GM19099 (cell line): Measurements from ENCODE around the gene ATP8B1.

Experiments used
- POLR2A ChIP-seq: IDR thresholded peaks from 3 replicates; pipeline ENCODE4 v1.6.1; 2011; ENCODE audit warnings: low read depth; ENCODE audit not compliant: insufficient read length; ENCODE audit errors: extremely low read depth

The ATP8B1 gene

DNA sequence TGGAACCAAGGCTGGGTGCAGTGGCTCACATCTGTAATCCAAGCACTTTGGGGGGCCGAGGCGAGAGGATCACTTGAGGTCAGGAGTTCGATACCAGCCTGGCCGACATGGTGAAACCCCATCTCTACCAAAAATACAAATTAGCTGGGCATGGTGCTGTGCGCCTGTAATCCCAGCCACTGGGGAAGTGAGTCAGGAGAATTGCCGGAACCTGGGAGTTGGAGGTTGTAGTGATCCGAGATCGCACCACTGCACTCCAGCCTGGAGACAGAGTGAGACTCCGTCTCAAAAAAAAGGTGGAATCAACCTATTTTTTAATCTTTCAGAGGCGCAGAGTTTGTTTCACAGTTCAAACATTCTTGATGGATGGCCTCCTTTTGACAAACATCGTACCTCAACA lies 24.5 kb upstream of the ATP8B1 start:
- TF ChIP-seq POLR2A = no peak

DNA sequence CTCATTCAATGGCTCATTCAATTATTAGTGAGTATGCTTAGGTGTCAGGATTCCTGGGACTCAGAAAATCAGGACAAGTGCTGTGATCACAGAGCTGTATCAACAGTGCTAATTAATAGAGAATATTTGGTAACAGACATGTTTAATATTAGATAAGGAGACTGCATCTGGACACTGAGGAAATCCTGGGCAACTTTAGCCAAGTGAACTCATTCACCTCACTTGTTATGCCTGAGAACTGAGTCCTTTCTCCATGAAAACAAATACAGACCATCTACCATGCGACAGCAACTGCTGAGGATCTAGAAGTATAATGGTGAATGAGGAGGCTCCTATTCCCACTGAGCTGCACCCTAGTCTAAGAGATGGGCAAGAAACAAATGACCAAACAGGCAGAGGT lies 23.1 kb upstream of the ATP8B1 start:
- TF ChIP-seq POLR2A = no peak

DNA sequence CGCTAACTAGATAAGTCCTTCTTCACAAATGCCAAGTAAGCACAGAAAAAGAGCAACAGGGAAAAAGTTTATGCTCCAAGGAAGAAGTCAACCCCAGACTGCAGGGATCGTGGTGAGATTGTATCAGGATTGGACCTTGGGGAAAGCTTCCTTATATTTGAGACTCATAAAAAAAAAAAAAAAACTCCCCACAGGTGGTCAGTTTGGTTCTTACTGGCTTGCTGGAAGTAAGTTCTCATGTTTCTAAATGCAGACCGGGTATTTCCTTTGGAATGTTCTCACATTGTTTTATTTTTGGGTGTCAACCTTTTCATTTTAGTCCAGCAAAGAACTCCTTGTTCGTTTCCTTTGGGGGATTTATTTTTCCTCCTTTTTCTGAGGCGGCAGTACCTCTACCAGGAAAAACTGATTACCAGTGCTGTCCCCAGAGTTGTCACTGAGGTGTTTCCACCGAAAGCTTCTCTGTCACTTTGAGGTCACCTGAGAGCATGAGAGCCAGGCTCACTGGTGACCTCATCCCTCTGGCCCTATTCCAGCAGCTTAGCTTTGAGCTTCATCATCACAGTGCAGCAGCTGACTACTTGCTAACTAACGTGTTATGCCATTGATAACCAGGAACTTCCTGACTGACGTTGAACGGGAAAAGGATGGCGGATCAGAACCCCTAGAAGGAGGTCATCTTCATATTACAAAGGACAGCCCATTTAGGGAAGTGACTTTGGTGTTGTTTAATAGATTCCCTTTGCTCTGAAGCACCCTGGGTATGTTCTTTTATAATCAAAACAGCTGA lies 16.8 kb upstream of the ATP8B1 start:
- TF ChIP-seq POLR2A = no peak

DNA sequence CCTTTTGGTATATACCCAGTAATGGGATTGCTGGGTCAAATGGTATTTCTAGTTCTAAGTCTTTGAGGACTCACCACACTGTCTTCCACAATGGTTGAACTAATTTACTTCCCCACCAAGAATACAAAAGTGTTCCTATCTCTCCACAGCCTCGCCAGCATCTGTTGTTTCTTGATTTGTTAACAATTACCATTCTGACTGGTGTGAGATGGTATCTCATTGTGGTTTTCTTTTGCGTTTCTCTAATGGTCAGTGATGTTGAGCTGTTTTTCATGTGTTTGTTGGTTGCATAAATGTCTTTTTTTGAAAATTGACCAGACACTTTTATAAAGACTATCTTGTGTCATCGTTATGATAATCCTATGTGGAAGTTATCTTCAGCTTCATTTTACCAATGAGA lies 16.0 kb upstream of the ATP8B1 start:
- TF ChIP-seq POLR2A = no peak

DNA sequence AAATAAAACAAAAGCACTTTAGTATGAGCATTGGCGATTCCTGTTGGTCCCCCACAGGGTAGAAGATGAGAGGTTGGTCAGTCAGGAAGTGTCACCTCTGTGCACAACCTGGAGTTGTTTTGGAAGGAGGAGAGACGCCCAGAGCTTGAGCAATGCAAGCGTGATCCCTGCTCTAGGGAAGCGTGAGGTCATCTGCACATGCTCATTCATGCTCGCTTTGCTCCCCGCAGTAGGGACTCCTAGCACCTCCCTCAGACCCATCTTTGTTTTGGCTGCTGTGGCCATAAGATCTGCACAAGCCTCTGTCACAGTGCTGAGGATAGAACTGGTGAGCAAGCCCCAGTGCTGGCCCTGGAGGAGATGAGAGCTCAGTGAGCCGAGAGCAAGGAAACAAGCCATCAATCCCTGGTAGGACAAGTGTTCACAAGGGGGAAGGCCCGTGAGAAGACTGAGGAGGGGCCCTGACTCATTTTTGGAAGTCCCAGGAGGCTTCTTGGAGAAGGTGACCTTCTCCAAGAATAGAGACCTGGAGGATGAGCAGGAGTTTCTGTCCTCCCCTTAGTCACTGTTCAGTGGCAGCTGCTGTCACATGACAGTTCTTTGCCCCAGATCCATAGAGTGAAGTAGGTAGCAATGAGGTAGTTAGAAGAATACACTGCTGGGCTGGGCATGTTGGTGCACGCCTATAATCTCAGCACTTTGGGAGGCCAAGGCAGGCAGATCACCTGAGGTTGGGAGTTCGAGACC lies 13.3 kb upstream of the ATP8B1 start:
- no peak for TF ChIP-seq POLR2A

DNA sequence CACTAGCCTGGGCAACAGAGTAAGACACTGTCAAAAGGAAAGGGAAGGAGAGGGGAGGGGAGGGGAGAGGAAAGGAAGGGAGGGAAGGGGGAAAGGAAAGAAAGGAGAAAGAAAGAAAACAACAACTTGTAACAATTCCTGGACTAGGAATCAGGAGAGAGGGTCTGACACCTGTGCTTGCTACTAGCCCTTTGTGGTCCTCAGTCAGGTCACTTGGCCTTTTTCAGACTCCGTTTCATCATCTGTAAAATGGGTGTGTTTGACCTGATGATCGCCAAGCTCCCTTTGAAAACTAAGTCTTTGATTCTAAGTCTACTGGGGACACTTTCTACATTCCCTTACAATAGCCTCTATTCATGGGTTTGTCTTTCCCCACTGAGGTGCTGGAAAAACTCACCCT lies 11.4 kb upstream of the ATP8B1 start:
- TF ChIP-seq POLR2A = no peak

DNA sequence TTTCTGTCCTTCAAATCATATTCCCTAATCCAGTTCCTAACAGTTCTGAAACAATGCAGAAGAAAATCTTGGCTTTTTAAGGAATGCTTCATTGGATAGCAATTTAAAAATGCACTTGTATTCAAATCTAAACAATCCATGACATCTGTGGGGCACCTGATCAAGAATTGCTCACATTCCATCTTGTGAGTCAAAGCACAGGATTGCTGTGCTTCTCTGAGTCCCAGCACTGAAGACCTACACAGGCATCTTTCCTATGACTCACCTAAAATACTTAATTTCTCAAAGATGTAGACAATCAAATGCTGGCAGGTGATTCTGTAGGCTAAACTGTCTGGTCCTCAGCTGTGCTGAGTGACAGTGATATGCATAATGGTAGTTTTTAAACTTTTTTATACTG lies 10.1 kb upstream of the ATP8B1 start:
- TF ChIP-seq POLR2A = no peak

DNA sequence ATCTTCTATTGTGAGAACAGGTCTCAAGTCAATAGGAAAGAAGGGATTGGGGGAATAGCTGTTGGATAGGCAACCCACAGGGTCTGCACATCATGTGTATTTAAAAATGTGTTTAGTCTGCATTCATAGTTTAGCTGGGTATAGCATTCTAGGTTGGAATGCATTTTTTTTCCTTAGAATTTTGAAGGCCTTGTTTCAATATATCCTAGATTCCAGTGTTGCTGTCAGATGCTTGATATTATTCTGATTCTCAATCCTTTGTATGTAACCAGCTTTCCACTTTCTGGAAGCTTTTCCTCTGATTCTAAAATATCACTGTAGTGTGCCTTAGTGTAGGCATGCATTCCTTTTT lies 9.0 kb upstream of the ATP8B1 start:
- no peak for TF ChIP-seq POLR2A

DNA sequence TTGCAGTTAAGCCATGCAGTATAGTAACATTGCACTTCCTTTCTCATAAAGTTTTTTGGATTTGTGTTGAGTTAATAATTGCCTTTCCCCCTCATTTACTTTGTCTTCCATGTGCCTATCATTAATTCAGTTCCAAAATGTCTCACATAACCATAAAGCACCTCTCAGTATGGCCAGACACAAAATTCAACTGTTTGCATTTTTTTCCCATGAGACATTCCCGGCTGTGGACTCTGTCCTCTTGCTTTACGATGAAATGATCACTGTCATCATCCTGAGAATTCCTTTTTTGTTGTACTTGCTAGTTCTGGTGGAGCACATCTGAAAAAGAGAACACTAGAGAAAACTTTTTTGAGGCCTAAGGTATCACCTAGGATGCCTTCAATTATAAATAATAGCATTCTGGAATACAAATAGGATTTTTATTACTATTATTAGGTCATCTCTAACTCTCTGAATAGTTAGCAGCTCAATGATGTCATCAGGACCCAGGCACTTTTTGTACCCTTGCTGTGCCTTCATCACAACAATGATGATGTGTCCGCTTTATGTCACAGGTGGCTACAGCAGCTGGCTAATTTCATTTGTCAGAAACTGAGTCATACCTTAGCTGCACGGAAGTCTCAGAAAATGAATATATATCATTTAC lies 8.5 kb upstream of the ATP8B1 start:
- no peak for TF ChIP-seq POLR2A

DNA sequence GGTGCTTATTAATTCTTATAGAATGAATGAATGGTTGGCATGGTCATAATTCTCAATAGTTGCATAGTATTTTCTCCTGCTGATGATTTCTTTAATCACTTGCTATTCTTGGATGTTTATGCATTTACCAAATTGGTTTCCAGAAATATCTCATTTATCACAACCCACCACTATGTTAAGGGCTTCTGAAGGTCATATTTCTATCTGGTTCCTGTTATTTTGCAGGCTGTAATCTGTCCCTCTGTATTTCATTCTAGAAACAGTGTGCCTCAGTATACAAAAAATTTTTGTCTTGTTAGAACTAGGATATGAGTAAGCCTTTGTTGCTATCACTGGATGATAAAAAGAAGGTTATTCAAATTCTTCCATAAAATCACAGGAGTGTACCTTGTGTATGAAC lies 6.1 kb upstream of the ATP8B1 start:
- TF ChIP-seq POLR2A = no peak

DNA sequence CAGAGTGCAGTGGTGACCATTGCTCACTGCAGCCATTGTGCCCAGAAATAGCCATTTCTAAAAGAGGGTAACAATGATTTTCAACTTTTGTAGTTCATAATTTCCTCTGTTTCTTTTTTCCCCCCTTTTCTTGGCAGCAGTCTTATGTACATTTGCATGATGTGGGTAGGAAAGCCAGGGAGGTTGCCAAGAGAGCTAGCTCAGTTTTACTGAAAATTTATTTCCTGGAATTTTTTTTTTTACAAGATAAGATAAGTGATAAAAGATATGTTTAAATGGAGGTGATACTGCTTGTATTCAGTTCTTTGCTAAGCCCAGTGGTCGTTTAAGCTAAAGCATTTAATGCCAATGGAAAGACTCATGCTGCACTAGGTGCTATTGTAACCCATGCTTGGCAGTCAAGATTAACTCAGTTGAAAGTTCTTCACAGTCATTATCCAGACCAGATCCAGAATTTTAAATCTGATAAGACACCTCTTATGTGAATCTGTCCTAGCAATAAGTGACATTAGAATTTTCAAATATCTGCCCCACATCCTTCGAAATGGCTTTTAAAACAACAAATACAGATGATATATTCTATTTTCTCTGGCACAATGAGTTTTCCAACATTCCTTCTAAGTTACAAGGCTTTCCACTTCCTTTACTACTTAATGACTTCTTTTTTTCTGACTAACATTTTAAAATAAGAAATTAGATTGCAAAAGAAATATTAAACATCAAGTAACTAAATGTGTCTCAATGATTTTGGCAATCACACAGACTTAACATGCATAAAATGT lies 4.4 kb upstream of the ATP8B1 start:
- no peak for TF ChIP-seq POLR2A

DNA sequence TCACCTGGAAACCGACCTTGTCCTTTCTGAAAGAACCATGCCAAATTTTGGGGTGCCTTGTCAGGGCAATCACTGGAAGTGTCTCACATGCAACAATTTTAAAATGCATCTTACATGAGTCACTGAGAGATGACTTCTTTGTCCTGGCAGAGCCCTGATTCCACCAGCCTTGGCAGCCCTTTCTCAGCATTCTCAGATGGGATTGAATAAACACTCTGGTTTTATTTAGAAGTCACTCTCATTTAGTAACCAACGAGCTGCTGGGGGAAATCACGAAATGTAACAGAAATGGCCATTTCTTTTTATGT lies 3.8 kb upstream of the ATP8B1 start:
- TF ChIP-seq POLR2A = no peak

DNA sequence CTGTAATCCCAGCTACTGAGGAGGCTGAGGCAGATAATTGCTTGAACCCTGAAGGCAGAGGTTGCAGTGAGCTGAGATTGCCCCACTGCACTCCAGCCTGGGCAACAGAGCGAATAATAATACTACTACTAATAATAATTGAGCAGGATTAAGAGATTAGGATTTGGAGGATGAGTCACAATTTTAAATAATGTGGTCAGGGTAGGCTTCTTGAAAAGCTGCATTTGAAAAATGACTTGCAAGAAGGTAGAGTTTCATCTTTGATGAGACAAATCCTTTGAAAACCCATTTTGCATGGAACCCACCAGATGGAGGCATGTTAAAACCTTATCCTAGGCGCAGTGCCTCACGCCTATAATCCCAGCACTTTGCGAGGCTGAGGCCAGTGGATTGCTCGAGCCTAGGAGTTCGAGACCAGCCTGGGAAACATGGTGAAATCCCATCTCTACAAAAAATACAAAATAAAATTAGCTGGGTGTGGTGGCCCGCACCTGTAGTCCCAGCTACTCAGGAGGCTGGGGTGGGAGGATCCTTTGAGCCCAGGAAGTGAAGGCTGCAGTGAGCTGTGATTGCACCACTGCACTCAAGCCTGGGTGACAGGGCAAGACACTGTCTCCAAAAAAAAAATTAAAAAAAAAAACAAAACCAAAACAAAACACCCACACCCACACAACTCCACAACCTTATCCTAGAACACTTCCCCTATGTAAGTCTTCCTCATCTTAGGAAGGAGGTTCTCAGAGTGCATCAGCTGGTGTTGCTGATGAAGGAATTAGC lies 3.3 kb upstream of the ATP8B1 start:
- no peak for TF ChIP-seq POLR2A

DNA sequence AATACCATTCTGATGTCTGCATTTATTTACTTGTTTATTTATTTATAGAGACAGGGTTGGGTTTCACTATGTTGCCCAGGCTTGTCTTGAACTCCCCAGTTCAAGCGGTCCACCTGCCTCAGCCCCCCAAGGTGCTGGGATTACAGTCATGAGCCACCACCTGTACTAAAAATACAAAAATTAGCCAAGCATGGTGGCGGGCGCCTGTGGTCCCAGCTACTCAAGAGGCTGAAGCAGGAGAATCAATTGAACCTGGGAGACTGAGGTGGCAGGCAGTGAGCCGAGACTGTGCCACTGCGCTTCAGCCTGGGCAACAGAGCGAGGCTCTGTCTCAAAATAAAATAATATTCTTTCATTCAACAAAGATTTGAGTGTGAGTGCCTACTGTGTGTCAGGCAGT lies 2.0 kb upstream of the ATP8B1 start:
- no peak for TF ChIP-seq POLR2A

DNA sequence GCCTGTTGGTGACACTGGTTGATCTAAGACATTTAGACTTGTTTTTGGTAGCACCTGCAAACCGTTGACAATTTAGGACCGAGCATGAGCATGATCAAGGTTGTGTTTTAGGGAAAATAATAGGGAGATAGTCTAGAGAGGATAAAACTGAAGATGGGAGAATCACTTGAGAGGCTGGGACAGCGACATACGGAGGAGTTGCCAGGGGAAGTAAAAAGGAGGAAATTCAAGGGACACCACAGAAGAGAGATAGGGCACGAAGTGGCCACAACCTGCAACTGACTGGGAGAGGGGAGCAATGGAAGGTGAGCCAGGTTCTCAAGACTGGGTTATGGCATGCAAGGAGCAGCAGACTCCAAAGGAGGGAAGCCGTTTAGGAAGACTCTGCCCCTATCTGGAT lies 1.4 kb upstream of the ATP8B1 start:
- TF ChIP-seq POLR2A = no peak
